ENCODE data around the gene SORCS3. TPM values are rescaled to one million over a fixed set of nuclear protein-coding genes. Genes with fewer than 3 reads are reported as not detected.

Gene SORCS3
- total RNA-seq, 1 experiment from 2014 or later = 0.04 TPM

DNA sequence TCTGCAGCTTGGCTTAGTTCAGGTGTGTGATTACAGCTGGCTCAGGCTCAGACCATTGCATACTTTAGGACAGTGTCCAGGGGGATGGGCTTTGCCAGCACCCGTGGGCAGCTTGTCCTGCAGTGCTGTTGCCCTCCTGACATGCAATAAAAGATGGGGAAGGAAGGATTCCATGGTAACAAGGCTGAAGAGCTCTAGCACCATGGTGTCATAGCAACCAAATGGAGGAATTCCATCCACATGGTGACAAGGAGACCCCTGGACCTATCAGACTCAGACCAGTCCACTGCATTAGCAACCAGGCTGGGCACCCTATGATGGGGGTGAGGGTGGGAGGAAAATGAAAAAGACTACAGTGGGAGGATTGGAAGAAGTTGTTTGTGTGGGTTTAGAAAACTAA lies 49.9 kb downstream of the SORCS3 start:
- no peak overlapping the region for H3K4me3 Mint-ChIP-seq
- H3K4me1 Mint-ChIP-seq = peaks cover 0 to 3% of the 10 kb centered on the region in 2 experiments; a peak in 1 of 4 replicates
- no peak for TF ChIP-seq CTCF (conservative IDR thresholded peaks at IDR 0.05)

More for the DNA sequence above, 49.9 kb downstream of the SORCS3 start:
- H2AFZ ChIP-seq (ENCODE audit: low read length) = no peak overlapping the region
- no peak overlapping the region for H3K4ac ChIP-seq (ENCODE audit: low read depth, low read length)
- no peaks in the 10 kb centered on the region; a peak in 1 of 7 replicates for H3K36me3 Mint-ChIP-seq (ENCODE audit: insufficient read depth in 1 of 3, low read depth in 3 of 3)
- H3K27ac Mint-ChIP-seq = no peak overlapping the region
- H3K4me1 ChIP-seq (ENCODE audit: insufficient read depth, low read length) = no peaks in the 10 kb centered on the region
- DNase-seq = no peak
- no peaks in the 10 kb centered on the region for H3K79me2 ChIP-seq (ENCODE audit: insufficient read depth, low read length)
- no peaks in the 10 kb centered on the region; a peak in 1 of 5 replicates for H3K9me3 Mint-ChIP-seq
- H2BK12ac ChIP-seq (ENCODE audit: insufficient read length, low read depth, low read length) = no peak overlapping the region
- H2BK120ac ChIP-seq (ENCODE audit: low read depth, low read length, poor library complexity, severe bottlenecking) = no peak overlapping the region
- H3K23ac ChIP-seq (ENCODE audit: insufficient read length, low read depth, low read length) = no peak overlapping the region
- no peak overlapping the region for H4K8ac ChIP-seq (replicated peaks; ENCODE audit: insufficient read length, low read depth, low read length)
- H3K23me2 ChIP-seq (ENCODE audit: insufficient read length, low read depth, low read length, poor library complexity, severe bottlenecking) = no peaks in the 10 kb centered on the region
- no peak overlapping the region for H3K14ac ChIP-seq (ENCODE audit: insufficient read depth, low read length)
- H4K91ac ChIP-seq (ENCODE audit: insufficient read length, low read depth, low read length) = no peak overlapping the region
- no peak overlapping the region for H2AK5ac ChIP-seq (ENCODE audit: insufficient read length, low read length)
- H4K5ac ChIP-seq (ENCODE audit: insufficient read length, low read depth, low read length) = no peak overlapping the region
- H3K27ac ChIP-seq (ENCODE audit: insufficient read length, low read depth, low read length) = no peak overlapping the region
- H3T11ph ChIP-seq (ENCODE audit: low read length) = no peak overlapping the region
- H3K18ac ChIP-seq (ENCODE audit: insufficient read length, low read depth, low read length) = no peak overlapping the region
- no peak overlapping the region for H2BK5ac ChIP-seq (ENCODE audit: insufficient read length, low read length)
- no peak overlapping the region for H3K4me2 ChIP-seq (ENCODE audit: insufficient read depth, insufficient read length, low read length)
- no peak overlapping the region for H3K9ac ChIP-seq (ENCODE audit: extremely low read depth, insufficient read length, low read length)
- no peaks in the 10 kb centered on the region for H3K9me3 ChIP-seq (ENCODE audit: control insufficient read depth, low read depth, low read length)
- H3K27me3 Mint-ChIP-seq (ENCODE audit: low read depth) = peaks cover 35% of the 10 kb centered on the region
- no peaks in the 10 kb centered on the region for H4K20me1 ChIP-seq (ENCODE audit: control insufficient read depth, insufficient read depth, insufficient read length)
- H3K56ac ChIP-seq (ENCODE audit: insufficient read length, low read depth, low read length) = no peak overlapping the region
- H3K27me3 ChIP-seq (ENCODE audit: insufficient read depth, low read length) = no peaks in the 10 kb centered on the region
- H3K79me1 ChIP-seq (ENCODE audit: insufficient read depth, low read depth, low read length, poor library complexity, severe bottlenecking) = no peaks in the 10 kb centered on the region
- WGBS (ENCODE audit: extremely low coverage, insufficient read length, low lambda C conversion rate) = no CpG with 5 or more reads among the region's 1 CpG
- H2BK15ac ChIP-seq (ENCODE audit: low read depth, low read length) = no peak overlapping the region
- H2BK20ac ChIP-seq (ENCODE audit: low read depth, low read length, poor library complexity, severe bottlenecking) = no peak overlapping the region

Measured in H9 (cell line).